Muscle of back (tissue), 11 donors: ENCODE results near the gene DUS1L. TPM values are rescaled to one million over a fixed set of nuclear protein-coding genes. Genes with fewer than 3 reads are reported as not detected.

Source experiments
- DNase-seq, 3 donors: peaks; one replicate each; pipeline versions ENCODE4 v3.0.0 to v3.0.0-alpha.2; 2013
- polyA plus RNA-seq, 10 donors: library from polyadenylated mRNA; unstranded; fragments of 120-200 nt; gene quantifications; one replicate each; pipeline ENCODE4 v1.2.1, GENCODE V29; 2013; ENCODE audit not compliant: insufficient read length in 10 of 10

DUS1L gene
- polyA plus RNA-seq, 10 donors: 43.1 to 61.5 (median 53.2) TPM

DNA sequence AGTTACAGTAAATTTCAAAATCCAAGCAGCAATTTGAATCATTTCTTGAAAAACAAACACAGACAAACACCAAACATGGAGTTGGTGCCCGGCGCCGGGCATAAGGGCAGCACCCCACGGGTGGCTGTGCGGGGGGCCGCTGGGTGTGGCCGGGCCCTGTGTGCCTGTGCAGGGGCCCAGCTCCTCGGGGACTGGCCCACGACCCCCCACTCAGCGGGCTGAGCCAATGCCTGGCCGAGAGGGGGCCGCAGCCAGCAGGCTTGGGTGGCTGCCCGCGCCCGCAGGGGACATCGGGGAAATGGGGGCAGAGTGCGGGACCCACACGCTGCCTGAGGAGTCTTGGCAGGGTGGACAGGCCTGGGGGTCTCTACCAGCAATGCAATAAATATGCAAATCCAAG, 12.8 kb upstream of the DUS1L start:
- no peak for DNase-seq

DNA sequence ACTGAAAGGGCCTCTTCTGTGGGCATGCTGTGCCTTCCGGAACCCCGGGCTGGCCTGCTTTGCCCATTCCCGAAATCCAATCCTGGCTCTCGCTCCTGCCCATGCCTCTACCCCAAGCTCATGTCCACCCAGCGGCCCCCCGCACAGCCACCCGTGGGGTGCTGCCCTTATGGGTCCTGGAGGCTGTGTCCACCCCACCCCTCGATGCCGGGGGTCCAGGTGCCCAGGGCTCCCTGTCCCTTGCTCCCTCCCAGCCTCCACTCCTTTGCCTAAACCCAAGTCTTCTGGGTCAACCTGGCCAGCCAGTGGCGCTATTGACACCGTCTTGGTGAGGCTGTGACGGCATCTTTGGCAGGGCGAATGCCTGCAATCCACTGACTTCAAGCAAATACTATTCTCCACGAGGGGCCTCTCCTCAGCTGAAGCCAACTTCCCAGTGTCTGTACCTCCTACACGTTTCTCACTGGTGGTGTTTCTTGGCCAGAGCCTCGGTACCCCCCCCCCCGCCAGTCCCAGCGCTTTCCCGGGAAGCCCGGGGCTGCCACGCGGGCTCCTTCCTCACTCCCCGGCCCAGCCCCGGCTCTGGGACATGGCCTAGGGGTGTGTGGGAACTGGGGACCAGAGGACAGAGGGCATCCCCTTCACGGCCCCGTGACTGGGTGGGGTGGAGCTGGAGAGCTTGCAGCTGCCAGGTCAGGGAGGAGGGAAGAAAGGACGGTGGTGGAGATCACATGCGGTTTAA, 12.2 kb upstream of the DUS1L start:
- DNase-seq: peak in 2 of 3 donors; percentile 64 to 81

DNA sequence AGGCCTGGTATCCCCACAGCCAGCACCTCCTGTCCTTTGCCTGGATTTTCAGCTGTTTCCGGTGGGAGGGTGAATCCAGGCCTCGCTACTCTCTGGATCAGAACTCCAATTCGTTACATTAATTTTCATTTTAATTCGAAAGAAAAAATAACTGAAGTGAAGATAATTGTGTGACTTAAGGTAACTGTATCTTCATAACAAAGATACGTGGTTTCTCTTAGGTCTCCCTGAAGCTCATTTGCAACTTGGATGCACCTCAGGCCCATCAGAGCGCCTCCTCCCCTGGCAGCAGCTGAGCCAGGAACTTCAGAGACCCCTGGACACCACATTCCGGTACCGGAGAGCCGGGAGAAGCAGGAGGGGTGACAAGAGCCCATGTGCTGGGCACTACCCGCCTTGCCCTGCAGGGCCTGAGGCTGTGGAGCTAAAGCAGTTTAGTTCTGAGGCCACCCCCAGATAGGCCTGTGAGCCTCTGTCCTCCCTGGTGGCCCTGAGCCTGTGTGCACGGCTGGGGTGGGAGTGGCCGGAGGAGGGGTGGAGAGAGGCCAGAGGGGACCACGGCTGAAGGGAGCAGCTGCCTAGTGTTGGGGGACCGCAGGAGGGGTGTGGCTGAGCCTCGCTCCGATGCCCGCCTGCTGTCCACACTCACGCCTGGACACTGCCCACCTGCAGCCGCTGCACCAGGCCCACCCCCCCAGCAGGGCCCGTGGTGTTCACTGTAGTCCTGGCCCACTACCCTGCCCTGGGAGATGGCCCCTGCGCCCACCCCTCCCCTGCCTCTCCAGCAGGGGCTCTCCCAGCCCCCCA, 11.4 kb upstream of the DUS1L start:
- peak in 1 of 3 donors; percentile 78 for DNase-seq

DNA sequence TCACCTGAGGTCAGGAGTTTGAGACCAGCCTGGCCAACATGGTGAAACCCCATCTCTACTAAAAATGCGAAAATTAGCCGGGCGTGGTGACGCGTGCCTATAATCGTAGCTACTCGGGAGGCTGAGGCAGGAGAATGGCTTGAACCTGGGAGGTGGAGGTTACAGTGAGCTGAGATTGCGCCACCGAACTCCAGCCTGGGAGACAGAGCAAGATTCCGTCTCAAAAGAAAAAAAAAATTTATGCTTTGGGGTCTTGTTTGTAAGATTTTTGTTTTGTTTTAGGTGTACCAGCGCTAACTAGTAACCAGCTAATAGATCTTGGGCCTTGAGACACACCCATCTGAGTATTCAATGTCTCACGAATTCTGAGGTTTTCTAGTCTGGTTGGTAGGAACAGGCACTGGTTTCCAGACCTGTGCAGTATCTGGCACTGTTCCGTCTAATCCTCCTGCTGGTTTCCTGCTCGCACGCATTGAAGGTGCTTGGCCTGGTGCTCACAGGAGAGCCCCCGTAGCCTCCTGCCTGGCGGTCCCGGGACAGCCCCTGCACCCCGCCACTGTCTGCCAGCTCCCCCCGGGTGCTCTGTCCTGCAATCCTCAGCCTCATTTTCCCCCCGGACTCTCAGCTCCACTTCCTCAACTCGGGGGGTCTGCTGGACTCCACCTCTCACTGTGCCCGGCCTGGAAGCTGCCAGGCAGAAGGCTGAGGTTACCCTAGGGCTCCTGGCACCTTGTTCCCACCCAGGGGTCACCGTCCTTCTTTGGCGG, 10.6 kb upstream of the DUS1L start:
- no peak for DNase-seq

DNA sequence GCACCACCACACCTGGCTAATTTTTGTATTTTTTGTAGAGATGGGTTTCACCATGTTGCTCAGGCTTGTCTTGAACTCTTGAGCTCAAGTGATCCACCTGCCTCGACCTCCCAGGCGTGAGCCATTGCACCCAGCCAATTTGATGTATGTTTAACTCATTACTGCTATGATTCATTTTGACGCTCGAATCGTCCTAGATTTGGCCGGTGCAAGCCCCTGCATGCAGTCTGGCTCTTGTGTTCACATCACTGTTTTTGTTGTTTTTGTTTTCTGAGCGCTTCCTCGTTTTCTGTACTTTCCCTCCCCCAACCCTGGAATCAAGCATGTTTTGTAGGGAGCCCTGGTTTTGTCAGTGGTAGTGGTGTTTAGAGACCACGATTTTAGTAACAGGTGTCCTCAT, 7.8 kb upstream of the DUS1L start:
- DNase-seq: no peak

DNA sequence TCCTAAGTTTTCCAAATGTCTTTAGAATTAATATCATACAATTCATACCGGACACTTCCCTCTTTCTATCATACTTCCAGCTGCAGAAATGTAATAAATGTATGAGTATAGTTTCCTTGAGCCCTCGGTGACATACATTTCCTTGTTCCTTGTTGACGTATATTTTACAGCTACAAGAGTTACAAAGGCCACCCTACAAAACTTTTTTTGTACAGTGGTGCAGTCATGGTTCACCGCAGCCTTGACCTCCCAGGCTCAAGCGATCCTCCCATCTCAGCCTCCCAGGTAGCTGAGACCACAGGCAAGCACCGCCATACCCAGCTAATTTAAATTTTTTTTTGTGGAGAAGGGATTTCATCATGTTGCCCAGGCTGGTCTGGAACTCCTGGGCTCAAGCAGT, 7.2 kb upstream of the DUS1L start:
- no peak for DNase-seq

DNA sequence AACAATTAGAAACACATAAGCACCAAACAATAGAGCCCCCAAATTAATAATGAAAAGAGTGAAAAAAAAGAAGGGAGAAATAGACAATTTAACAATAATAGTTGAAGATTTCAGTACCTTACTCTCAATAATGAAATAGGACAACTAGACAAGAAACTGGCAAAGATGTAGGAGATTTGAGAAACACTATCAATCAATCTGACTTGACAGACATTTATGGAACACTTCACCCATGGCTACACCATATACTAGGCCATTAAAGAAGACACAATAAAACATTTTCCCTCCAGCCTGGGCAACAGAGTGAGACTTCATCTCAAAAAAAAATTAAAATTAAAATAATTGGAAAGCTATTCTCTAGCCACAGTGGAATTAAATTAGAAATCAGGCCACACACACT, 5.0 kb upstream of the DUS1L start:
- DNase-seq: no peak

DNA sequence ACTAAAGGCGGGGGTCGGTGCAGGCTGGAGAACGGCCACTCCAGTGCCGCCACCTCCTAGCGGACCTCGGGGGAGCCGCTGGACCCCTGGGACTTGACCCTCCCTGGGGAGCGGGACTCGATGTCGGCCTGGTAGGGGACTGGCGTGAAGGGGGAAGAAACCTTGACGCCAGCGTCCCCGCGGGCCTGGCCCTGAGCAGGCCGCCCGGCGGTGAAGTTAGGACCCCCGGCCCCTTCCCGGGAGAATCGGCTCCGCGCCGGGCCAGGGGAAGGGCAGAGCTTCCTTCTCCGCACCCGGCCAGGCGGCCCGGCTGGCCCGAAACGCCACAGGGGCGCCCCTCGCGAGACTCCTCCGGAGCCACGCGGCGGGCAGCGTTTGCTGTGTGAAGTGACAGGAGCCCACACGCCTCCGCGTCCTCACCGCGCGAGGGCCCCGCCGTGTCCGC, 389 bp downstream of the DUS1L start:
- DNase-seq: no peak

DNA sequence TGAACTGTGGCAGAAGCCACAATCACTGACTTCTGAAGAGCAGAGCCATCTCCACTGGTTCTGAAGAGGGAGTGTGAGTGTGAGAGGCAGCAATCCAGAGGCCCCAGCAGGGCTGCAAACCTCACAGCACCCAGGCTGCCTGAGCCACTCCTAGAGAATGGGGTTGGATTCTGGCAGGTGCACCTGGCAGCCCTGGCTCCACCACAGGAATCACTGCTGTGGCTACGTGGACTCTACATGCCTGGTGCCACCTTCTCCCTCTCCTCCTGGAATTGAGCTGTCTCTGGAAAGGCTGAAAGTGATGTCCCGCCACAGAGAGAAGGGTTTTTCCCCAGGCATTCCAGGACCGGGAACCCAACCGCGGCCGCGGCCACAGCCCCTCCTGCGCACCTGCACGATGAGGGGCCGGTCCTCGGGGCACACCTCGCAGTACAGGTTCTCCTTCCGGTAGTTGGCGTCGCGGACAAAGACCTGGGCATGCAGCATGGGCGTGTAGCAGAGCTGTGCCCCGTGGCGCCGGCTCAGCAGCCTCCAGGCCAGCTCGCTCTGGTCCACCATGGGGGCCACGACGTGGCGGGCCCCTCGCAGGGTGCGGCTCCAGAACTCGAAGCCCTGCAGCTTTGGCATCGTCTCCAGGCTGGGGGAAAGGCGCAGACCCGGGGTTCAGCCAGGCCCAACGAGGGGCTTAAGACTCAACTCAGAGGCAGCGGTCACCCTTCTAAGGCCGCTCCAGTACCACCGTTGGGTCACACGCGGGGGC, 991 bp downstream of the DUS1L start:
- DNase-seq: no peak

DNA sequence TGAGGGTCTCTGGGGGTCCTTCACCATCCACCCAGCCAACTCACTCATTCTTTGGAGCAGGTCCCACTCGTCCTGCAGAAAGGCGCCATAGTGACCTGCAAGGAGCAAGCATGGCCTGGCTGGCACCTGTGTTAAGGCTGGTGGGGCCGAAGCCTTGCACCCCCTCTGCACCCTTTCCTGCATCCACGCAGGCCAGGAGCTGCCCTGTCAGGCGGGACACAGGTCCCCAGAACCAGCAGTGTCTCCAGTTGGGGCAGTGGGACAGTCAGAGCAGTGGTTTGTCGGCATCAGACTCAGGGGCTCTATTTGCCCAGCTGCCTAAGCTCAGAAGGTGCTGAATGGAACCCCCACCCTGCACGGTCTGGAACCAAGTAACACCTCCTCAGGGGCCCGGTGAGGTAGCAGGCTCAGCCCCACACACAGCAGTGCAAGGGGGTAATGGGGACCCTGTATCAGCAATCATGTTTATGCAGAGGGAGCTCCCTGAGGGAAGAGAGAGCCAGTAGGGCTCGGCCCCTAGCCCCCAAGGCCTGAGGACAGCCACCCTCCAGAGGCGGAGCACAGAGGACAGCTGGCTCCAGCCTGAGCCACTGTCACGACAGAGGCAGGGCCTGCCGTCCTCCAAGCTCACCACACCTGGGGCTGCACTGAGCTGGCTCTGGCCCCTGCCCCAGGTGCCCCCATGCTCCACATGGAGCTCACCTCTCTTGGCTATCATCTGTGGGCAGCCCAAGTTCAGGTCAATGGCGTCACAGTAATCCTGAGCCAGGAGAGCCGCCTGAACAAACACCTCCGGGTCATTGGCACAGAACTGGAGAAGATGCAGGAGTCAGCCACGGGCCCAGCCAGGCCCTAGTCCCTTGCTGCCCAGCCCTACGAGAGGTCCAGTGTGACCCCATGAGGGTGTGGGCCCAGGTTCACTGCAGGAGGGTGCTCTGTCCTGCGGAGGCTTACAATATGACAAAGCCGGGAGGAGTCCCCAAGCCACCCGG, 1.9 kb downstream of the DUS1L start:
- no peak for DNase-seq

DNA sequence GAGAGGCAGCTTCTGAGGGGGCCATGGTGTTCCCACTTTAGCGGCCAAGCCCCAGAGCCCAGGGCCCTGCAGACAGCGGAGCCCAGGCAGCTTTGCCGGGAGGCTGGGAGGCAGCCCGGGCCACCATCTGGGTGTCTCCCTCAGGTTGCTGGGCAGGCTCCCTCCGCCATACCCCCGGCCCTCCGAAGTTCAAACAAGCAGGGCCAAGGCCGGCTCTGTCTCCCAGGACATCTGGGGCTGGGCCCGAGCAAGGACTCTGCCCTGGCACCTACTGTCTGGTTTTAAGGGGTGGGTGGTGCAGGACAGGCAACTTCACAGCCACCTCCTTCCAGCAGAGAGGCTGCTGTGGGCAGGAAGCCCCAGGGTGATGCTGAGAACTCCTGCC, 2.6 kb downstream of the DUS1L start:
- DNase-seq: no peak

DNA sequence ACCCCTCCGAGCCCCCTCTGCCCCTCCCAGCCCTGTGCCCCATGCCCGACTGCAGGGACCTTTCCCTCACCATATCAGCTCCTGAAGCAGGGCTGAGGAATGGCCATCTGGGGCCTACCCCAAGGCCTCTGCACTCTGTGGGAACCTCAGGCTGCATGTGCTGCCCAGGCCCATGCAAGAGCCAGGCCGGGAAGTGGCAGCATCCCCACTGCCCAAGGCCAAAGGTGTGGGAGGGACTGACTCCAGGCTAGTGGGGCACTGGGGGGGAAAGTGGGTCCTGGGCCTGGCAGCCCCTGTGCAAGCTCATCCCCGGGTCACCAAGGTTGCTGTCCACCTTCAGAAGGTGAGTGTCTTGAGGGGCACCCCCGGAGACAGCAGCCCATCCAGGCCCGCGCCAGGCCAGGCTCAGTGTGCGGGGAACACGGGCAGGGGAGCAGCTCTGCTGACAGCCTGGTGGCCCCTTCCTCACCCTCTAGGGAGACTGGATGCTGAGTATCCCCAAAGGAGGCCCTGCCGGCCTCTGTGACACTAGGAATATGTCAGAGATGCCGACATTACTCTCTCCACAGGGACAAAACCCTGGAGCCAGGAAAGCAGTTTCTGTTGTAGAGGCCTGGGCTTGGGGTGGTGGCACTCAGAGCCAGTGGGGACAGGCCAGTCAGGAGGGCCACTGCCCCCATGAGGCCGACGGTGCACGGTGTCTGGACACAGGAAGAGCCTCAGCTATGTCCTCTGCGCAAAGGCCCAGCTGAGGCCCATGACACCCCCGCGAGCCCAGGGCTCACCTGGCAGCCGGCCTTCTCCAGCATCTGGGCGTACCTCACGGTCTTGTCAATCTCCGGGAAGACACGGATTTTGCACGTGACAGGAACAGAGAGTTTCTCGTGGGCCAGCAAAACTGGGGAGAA, 3.3 kb downstream of the DUS1L start:
- no peak for DNase-seq

DNA sequence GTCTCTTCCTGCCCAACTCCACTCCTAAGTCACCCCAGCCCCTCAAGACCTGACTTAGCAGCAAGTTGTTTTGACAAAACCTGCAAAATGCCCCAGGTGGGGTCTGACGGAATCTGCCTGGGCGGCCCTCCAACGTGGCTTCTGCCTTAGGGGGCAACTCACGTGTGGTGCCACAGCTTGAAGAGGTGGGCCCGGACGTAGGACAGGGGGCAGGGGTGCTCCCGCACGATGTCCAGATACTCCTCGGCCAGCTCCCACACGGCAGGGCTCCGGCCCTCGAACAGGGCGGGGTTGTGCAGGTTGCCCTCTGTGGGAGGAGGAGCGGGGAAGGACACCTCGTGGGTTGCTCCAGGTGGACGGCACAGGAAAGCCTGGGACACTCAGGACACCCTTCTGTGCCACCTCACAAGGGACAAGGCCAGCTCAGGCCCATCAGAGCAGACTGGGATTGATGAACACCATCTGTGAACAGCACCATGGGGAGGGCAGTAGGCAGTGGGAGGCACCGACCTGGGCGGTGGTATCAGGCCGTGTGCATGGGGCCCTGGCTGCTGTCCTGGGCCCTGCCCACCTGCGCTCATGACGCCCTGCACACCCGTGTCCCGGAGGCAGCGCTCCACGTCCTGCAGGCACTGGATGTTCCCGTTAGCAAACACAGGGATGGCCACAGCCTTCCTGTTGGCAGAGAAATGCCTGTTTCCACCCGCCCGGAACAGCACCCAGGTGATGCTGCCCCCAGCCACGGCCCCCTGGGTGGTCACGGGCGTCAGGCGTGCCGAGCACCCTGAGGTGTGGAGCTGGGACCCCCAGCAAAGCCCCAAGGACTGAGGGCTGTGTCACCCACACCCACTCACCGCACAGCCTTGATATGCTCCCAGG, 4.3 kb downstream of the DUS1L start:
- peak in 1 of 3 donors; percentile 2 for DNase-seq

DNA sequence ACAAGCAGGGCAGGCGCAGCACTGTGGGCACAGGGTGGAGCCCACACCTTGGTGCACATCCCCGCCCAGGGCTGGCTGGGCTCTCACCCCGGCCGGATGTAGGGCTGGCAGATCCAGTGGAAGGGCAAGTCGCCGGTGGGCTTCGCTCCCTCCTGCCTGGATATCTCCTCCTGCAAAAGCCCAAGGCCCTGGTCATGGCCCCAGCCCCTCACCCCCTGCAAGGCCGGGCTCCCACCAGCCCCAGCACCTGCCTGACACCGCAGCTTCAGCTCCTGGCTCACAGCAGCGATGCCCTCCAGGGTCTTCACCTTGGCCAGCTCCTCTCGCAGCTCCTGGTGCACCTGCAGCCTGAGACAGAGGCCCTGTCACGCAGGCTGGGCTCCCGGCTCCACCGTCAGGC, 5.0 kb downstream of the DUS1L start:
- DNase-seq: peak in 1 of 3 donors; percentile 2

DNA sequence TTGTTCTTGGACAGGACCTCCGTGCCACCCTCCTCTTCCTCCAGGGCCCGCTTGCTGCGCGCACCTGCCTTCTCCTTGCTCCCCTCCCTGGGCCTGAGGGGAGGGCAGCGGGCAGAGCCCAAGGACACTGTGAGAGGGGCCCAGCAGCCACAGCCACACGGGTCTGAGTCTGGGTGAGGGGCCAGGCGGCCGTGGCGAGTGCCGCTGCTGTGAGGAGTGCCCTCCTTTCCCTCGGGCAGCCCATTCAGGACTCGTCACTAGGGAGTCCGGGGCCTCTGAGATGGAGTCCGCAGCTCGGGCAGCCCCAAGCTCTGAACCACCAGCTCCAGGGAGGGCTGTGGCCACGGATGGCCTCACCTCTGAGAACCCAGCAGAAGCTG, 5.6 kb downstream of the DUS1L start:
- no peak for DNase-seq

DNA sequence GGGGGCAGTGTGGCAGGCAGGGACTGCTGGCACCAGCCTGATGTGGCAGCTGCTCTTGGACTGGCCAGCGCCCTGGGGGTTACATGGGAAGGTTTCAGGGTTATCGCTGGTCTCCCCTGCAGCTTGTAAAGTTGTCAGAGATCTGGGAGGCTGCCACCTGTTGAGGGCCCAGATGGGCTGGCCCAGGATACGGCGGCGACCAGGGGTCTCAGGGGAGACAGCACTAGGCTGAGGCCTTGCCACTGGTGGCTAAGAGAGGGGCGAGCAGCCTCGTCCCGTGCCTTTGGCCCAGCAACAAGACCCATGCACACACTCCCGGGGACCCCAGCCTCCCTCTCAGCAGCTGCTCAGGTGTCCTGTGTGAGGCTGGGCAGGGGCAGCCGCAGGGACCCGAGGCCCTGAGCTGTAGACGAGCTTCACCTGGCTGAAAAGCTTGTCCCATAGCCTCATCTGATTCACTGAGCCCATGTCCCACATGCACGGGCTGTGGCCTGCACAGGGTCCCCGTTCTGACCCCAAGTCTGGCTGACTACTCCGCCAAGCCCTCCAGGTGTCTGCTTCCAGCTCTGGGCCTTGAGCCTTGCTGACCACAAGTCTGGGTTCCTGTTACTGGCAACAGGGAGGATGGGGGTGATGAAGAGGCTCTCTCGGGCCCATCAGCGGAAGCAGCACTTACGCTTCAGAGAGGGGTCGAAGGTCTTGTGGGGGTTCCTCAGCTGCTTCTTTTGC, 6.2 kb downstream of the DUS1L start:
- DNase-seq: peak in 1 of 3 donors; percentile 9

DNA sequence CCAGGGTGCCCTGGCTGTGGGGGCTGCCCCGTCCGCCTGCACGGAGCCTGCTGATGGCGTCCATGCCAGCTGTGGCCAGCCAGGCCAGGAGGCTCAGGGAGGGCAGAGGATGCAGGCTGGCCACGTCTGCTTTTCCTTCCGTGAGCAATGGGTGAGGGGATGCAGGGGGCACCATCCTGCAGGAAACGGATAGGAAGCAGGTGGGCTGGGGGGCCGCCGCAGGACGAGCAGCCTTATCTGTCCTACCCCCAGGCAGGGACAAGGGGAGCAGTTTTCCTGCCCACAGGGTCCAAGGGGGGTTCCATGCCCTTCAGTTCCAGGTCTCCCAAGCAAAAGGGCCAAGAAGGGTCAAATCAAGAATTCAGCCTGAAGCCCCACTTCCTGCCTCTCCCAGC, 6.8 kb downstream of the DUS1L start:
- peak in 1 of 3 donors; percentile 3 for DNase-seq
